ENCODE data around the gene BIRC6.

DNA sequence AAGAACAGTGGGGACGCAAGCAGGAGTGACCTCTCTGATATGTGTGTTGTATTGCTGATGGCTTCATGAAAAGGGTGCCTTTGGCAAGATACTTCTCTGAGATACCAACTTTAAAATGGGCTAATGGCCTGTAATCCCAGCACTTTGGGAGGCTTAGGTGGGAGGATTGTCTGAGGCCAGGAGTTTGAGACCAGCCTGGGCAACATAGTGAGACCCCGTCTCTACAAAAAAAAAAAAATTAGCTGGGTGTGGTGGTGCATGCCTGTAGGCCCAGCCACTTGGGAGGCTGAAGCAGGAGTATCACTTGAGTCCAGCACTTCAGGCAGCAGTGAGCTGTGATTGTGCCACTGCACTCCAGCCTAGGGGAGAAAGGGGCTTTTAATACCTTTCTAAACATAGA, 9.8 kb downstream of the BIRC6 start:
- TF ChIP-seq CTCF (IDR thresholded peaks at IDR 0.05) (no peak), EZH2 (IDR thresholded peaks at IDR 0.05; ENCODE audit: borderline replicate concordance, insufficient read depth, low read depth, low read length, poor library complexity, severe bottlenecking) (no peak)
